GM12878 (cell line): ENCODE data around the gene AKAP13. TPM values are rescaled to one million over a fixed set of nuclear protein-coding genes. Genes with fewer than 3 reads are reported as not detected.

Experiments used
- ATAC-seq: fragments of 200-7000 bp; cut with Tn5 transposase; 3 replicates; pipeline ENCODE4 v1.9.1; 2020; ENCODE audit warnings: mild to moderate bottlenecking, moderate library complexity
- BruUV-seq: library from RNA; stranded (reverse); fragments of 400-500 nt; replicated peaks from 2 replicates; lab custom pipeline; 2021; lab: Mats Ljungman, UMichigan
- CTCF ChIA-PET: fragments of 300-600 bp; sonication (Branson Sonifier 250); formaldehyde crosslinking; extraction: SDS; loops from one replicate; lab custom pipeline; 2021; ENCODE audit warnings: inconsistent platforms; lab: Yijun Ruan, JAX
- POLR2A ChIA-PET: fragments of 350-600 bp; formaldehyde crosslinking; extraction: SDS; loops from one replicate; lab custom pipeline; 2021; ENCODE audit warnings: inconsistent platforms; lab: Charles Lee
- RAD21 ChIA-PET: fragments of 300-600 bp; sonication (Branson Sonifier 250); formaldehyde crosslinking; loops from one replicate; lab custom pipeline; 2023; ENCODE audit warnings: antibody characterized with exemption; ENCODE audit not compliant: unreplicated experiment; lab: Charles Lee
- SMC1A ChIA-PET: fragments of 300-600 bp; sonication (Branson Sonifier 250); formaldehyde crosslinking; loops from one replicate; lab custom pipeline; 2023; ENCODE audit not compliant: unreplicated experiment, uncharacterized antibody; lab: Charles Lee
- DNase-seq: peaks from one replicate; pipeline ENCODE4 v3.0.0-alpha.2; 2011; ENCODE audit warnings: low read depth, low spot score
- FAIRE-seq: peaks from 3 replicates; lab custom pipeline; 2011; peaks lifted over from hg19 to GRCh38; lab: Jason Lieb, UNC
- H2AFZ ChIP-seq: 2 replicates; pipeline ENCODE4 v1.6.0; 2011; ENCODE audit warnings: low read depth, low read length, control low read depth; ENCODE audit not compliant: control insufficient read depth
- H3K27ac ChIP-seq: 2 replicates; pipeline ENCODE4 v1.5.1; 2011; ENCODE audit warnings: control low read depth; ENCODE audit not compliant: control insufficient read depth, insufficient read depth
- H3K27me3 ChIP-seq, 2 experiments: replicated peaks in 1 of 2; 2 replicates each; pipeline versions ENCODE4 v1.6.0 to v1.6.1; 2011; ENCODE audit warnings: low read length in 1 of 2; ENCODE audit not compliant: control insufficient read depth in 2 of 2, insufficient read depth in 2 of 2
- H3K36me3 ChIP-seq, 2 experiments: 2 replicates each; pipeline ENCODE4 v1.5.1; 2011; ENCODE audit warnings: low read length in 1 of 2; ENCODE audit not compliant: control insufficient read depth in 2 of 2, insufficient read depth in 2 of 2
- H3K4me1 ChIP-seq: 2 replicates; pipeline ENCODE4 v1.6.1; 2011; ENCODE audit warnings: mild to moderate bottlenecking, low read length, moderate library complexity, mixed read lengths; ENCODE audit not compliant: control insufficient read depth, insufficient read depth
- H3K4me2 ChIP-seq: 2 replicates; pipeline ENCODE4 v1.6.0; 2011; ENCODE audit warnings: control low read depth; ENCODE audit not compliant: control insufficient read depth, insufficient read depth
- H3K4me3 ChIP-seq: fragments of 200-600 bp; sonication (generic); 2 replicates; pipeline ENCODE4 v1.5.1; 2016
- H3K79me2 ChIP-seq: 2 replicates; pipeline ENCODE4 v1.6.0; 2011; ENCODE audit warnings: low read length; ENCODE audit not compliant: control insufficient read depth, insufficient read depth
- H3K9ac ChIP-seq: 2 replicates; pipeline ENCODE4 v1.8.0; 2011; ENCODE audit warnings: low read length, control low read depth, mixed read lengths; ENCODE audit not compliant: control insufficient read depth, insufficient read depth
- H3K9me3 ChIP-seq: replicated peaks from 3 replicates; pipeline ENCODE4 v1.5.1; 2011; ENCODE audit warnings: mild to moderate bottlenecking, low read length; ENCODE audit not compliant: control insufficient read depth, insufficient read depth
- H4K20me1 ChIP-seq: 2 replicates; pipeline ENCODE4 v1.6.0; 2011; ENCODE audit not compliant: control insufficient read depth, insufficient read depth
- BACH1 ChIP-seq: fragments of 450-650 bp; IDR thresholded peaks from 2 replicates; pipeline ENCODE4 v1.6.1; 2017; ENCODE audit warnings: mild to moderate bottlenecking, borderline replicate concordance
- E2F4 ChIP-seq: IDR thresholded peaks from 2 replicates; pipeline ENCODE4 v1.6.1; 2012; ENCODE audit warnings: low read depth, low read length, improper control_type of control experiment
- EGR1 ChIP-seq, 2 experiments: IDR thresholded peaks; 1 replicate in 1 of 2; 2 replicates in 1 of 2; pipeline ENCODE4 v1.6.1; 2011 to 2012; ENCODE audit warnings: low read depth in 2 of 2, low read length in 2 of 2, borderline replicate concordance in 1 of 2, mild to moderate bottlenecking in 1 of 2, moderate library complexity in 1 of 2
- ESRRA ChIP-seq: IDR thresholded peaks from 2 replicates; pipeline ENCODE4 v1.6.1; 2012; ENCODE audit warnings: mild to moderate bottlenecking, low read length, improper control_type of control experiment
- FOXM1 ChIP-seq: IDR thresholded peaks from 2 replicates; pipeline ENCODE4 v1.6.1; 2012; ENCODE audit warnings: low read depth, mild to moderate bottlenecking, inconsistent platforms, low read length, moderate library complexity
- LARP7 ChIP-seq: fragments of 450-650 bp; IDR thresholded peaks from 2 replicates; pipeline ENCODE4 v1.6.1; 2017; ENCODE audit warnings: mild to moderate bottlenecking
- PRDM15 ChIP-seq: fragments of 450-650 bp; formaldehyde crosslinking; IDR thresholded peaks from 2 replicates; pipeline ENCODE4 v1.4.0; 2020; ENCODE audit warnings: mild to moderate bottlenecking, moderate library complexity
- RB1 ChIP-seq: fragments of 450-650 bp; formaldehyde crosslinking; IDR thresholded peaks from 2 replicates; pipeline ENCODE4 v1.6.1; 2017; ENCODE audit warnings: mild to moderate bottlenecking, borderline replicate concordance
- ZBTB33 ChIP-seq: fragments of 450-650 bp; IDR thresholded peaks from 2 replicates; pipeline ENCODE4 v1.6.1; 2017; ENCODE audit warnings: mild to moderate bottlenecking
- ZNF207 ChIP-seq: fragments of 450-650 bp; IDR thresholded peaks from 2 replicates; pipeline ENCODE4 v1.6.1; 2014; ENCODE audit warnings: antibody characterized with exemption, mild to moderate bottlenecking, borderline replicate concordance
- WGBS: methylation state at CpG from one replicate; pipeline ENCODE4 v1.1.6; 2016; ENCODE audit warnings: low lambda C conversion rate; ENCODE audit not compliant: insufficient replicate concordance, insufficient coverage; ENCODE audit errors: missing lambda C conversion rate; 5-methylcytosine and 5-hydroxymethylcytosine counted together
- in situ Hi-C: fragments of 300-500 bp; cut with MboI; formaldehyde crosslinking; loops from 9 replicates; pipeline ENCODE4 v1.14.3; 2018; ENCODE audit warnings: mixed read lengths
- intact Hi-C: fragments of 100-400 bp; cut with micrococcal nuclease; formaldehyde crosslinking; loops from one replicate; pipeline ENCODE4 v1.14.2; 2022; ENCODE audit not compliant: unreplicated experiment
- polyA plus RNA-seq, 11 experiments: library from polyadenylated mRNA; depleted of rRNA in 4 of 11; unstranded in 6 of 11; stranded (reverse) in 5 of 11; fragments of >200 nt; fragmentation: Nextera tagmentation in 4 of 11; fragmentation: Illumina TruSeq in 1 of 11; extraction: Ambion mirVana in 4 of 11; extraction: Trizol in 1 of 11; gene quantifications; 1 replicate in 1 of 11; 2 replicates in 10 of 11; pipeline versions ENCODE4 v1.2.1 to v1.2.3, GENCODE V29; 2011 to 2016; ENCODE audit warnings: inconsistent platforms in 2 of 11, missing spikeins in 2 of 11, low read depth in 1 of 11
- total RNA-seq, 4 experiments: library from RNA; depleted of rRNA in 3 of 4; stranded (reverse); fragments of >200 nt in 3 of 4; fragmentation: Illumina TruSeq in 1 of 4; extraction: Trizol in 1 of 4; gene quantifications; 2 replicates each; pipeline versions ENCODE4 v1.2.1 to v1.2.3, GENCODE V29; 2013 to 2021
- TF ChIP-seq, protein P1 (sequence below): fragments of 450-650 bp; IDR thresholded peaks from 2 replicates; pipeline ENCODE4 v1.6.1; 2017; ENCODE audit warnings: mild to moderate bottlenecking, moderate library complexity

Gene AKAP13
- total and polyA plus RNA-seq, 10 of the 15 experiments (the other 5 are each of a cell fraction or from before 2014, with no cell fraction given), result 14.4 to 74.9 (median 55.1) TPM

- DNase-seq (no peak), FAIRE-seq (no peak), ATAC-seq (no peak)
- Histone ChIP-seq H4K20me1 (no peaks in the 10 kb centered on the region), H3K27ac (no peak overlapping the region), H2AFZ (no peak overlapping the region), H3K4me1 (peaks cover 22% of the 10 kb centered on the region), H3K27me3 (no peaks in the 10 kb centered on the region), H3K9me3 (no peaks in the 10 kb centered on the region), H3K4me2 (no peak overlapping the region), H3K9ac (no peak overlapping the region)
- SMC1A ChIA-PET, result interaction anchor here (0.9 to 1.3 kb wide), 5 partner anchors 9 to 93 kb away, joined by 3 to 4 read pairs (median 4); no protein-coding TSS in a partner anchor
- no TSS peak for BruUV-seq
- POLR2A ChIA-PET, result interaction anchor here (0.6 kb wide), 1 partner anchor 38 kb away, joined by 3 read pairs; no protein-coding TSS in a partner anchor
- in situ Hi-C loops, result no loop called here
- WGBS, result 95% methylated on average over 9 of the region's 9 CpGs
- TF ChIP-seq BACH1, result no peak
- TF ChIP-seq PRDM15 (CRISPR knock-in tag), result no peak
- no peak for TF ChIP-seq EGR1 (IDR thresholded peaks at IDR 0.05; ENCODE audit: borderline replicate concordance in 1 of 2, low read depth in 2 of 2, low read length in 2 of 2)
- TF ChIP-seq ESRRA, result no peak
- TF ChIP-seq, protein P1, sequence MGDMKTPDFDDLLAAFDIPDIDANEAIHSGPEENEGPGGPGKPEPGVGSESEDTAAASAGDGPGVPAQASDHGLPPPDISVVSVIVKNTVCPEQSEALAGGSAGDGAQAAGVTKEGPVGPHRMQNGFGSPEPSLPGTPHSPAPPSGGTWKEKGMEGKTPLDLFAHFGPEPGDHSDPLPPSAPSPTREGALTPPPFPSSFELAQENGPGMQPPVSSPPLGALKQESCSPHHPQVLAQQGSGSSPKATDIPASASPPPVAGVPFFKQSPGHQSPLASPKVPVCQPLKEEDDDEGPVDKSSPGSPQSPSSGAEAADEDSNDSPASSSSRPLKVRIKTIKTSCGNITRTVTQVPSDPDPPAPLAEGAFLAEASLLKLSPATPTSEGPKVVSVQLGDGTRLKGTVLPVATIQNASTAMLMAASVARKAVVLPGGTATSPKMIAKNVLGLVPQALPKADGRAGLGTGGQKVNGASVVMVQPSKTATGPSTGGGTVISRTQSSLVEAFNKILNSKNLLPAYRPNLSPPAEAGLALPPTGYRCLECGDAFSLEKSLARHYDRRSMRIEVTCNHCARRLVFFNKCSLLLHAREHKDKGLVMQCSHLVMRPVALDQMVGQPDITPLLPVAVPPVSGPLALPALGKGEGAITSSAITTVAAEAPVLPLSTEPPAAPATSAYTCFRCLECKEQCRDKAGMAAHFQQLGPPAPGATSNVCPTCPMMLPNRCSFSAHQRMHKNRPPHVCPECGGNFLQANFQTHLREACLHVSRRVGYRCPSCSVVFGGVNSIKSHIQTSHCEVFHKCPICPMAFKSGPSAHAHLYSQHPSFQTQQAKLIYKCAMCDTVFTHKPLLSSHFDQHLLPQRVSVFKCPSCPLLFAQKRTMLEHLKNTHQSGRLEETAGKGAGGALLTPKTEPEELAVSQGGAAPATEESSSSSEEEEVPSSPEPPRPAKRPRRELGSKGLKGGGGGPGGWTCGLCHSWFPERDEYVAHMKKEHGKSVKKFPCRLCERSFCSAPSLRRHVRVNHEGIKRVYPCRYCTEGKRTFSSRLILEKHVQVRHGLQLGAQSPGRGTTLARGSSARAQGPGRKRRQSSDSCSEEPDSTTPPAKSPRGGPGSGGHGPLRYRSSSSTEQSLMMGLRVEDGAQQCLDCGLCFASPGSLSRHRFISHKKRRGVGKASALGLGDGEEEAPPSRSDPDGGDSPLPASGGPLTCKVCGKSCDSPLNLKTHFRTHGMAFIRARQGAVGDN, result no peak
- no peak for TF ChIP-seq FOXM1
- TF ChIP-seq ZBTB33, result no peak
- TF ChIP-seq RB1, result no peak
- TF ChIP-seq E2F4, result no peak
- TF ChIP-seq ZNF207, result no peak
- no peak for TF ChIP-seq LARP7
- TF ChIP-seq, all 136 proteins: peak for 0
- Histone ChIP-seq H3K36me3 (peaks cover 0 to 7% of the 10 kb centered on the region in 2 experiments; a peak in 1 of 4 replicates), H3K4me3 (no peak overlapping the region), H3K79me2 (peaks cover 10% of the 10 kb centered on the region)
- CTCF ChIA-PET, result interaction anchor here (0.8 to 1.2 kb wide), 2 partner anchors 110 to 115 kb away, joined by 3 read pairs; no protein-coding TSS in a partner anchor
- intact Hi-C loops, result no loop called here
- RAD21 ChIA-PET, result no interaction called here
These were observed 239.7 kb downstream of the AKAP13 start for GRCh38 chr15:85619992-85620689.
